GM12878 (cell line): ENCODE results near the gene TLR9.

Experiments used
- CBFB ChIP-seq: IDR thresholded peaks from 2 replicates; pipeline ENCODE4 v1.6.1; 2016; ENCODE audit warnings: antibody characterized with exemption, low read depth
- CTCF ChIP-seq, 3 experiments: IDR thresholded peaks in 2 of 3; conservative IDR thresholded peaks in 1 of 3; 2 replicates each; pipeline ENCODE4 v1.5.1; 2011; ENCODE audit warnings: low read depth in 3 of 3, low read length in 3 of 3, mild to moderate bottlenecking in 3 of 3, control low read depth in 2 of 3, moderate library complexity in 2 of 3, inconsistent platforms in 1 of 3, mixed read lengths in 1 of 3; ENCODE audit not compliant: control insufficient read depth in 2 of 3, insufficient read depth in 1 of 3; ENCODE audit errors: extremely low read depth in 1 of 3
- EZH2 ChIP-seq: IDR thresholded peaks from 2 replicates; pipeline ENCODE4 v1.6.1; 2012; ENCODE audit warnings: low read depth, mild to moderate bottlenecking, control low read depth, inconsistent platforms, low read length, borderline replicate concordance; ENCODE audit not compliant: control insufficient read depth
- MTA3 ChIP-seq: IDR thresholded peaks from 2 replicates; pipeline ENCODE4 v1.6.1; 2012; ENCODE audit warnings: low read length, inconsistent platforms, borderline replicate concordance
- NFXL1 ChIP-seq: fragments of 450-650 bp; IDR thresholded peaks from 2 replicates; pipeline ENCODE4 v1.6.1; 2017; ENCODE audit warnings: antibody characterized with exemption, mild to moderate bottlenecking, borderline replicate concordance
- POLR2A ChIP-seq: IDR thresholded peaks from 2 replicates; pipeline ENCODE4 v1.6.1; 2011; ENCODE audit warnings: low read depth, mild to moderate bottlenecking, low read length
- POLR2AphosphoS5 ChIP-seq: IDR thresholded peaks from 2 replicates; pipeline ENCODE4 v1.6.1; 2011; ENCODE audit warnings: mild to moderate bottlenecking, low read length, inconsistent platforms
- POU2F2 ChIP-seq: IDR thresholded peaks from 3 replicates; pipeline ENCODE4 v1.6.1; 2011; ENCODE audit warnings: low read depth, mild to moderate bottlenecking, low read length, borderline replicate concordance
- RBBP5 ChIP-seq: fragments of 200-600 bp; sonication (generic); conservative IDR thresholded peaks from 2 replicates; pipeline ENCODE4 v1.6.1; 2016
- SMARCA5 ChIP-seq: fragments of 450-650 bp; IDR thresholded peaks from 2 replicates; pipeline ENCODE4 v1.6.1; 2017; ENCODE audit warnings: mild to moderate bottlenecking

- TF ChIP-seq POU2F2 (no peak), CTCF (IDR thresholded peaks at IDR 0.05 in 2 of 3, conservative IDR thresholded peaks at IDR 0.05 in 1 of 3; ENCODE audit: control insufficient read depth in 2 of 3, extremely low read depth in 1 of 3, insufficient read depth in 1 of 3, low read depth in 3 of 3, low read length in 3 of 3) (no peak), CBFB (no peak), EZH2 (no peak), POLR2AphosphoS5 (no peak), MTA3 (no peak), POLR2A (no peak), NFXL1 (no peak), SMARCA5 (no peak), RBBP5 (no peak)
Measured at GRCh38 chr3:52230461-52230860, 5.0 kb upstream of the TLR9 start.
